ENCODE results near the gene RSKR. TPM values are rescaled to one million over a fixed set of nuclear protein-coding genes. Genes with fewer than 3 reads are reported as not detected.

RSKR gene
- total and polyA plus RNA-seq, 2 of the 4 experiments (the other 2 are of a cell fraction), result 2.2 to 6.8 TPM

- Histone ChIP-seq H3K18ac (ENCODE audit: low read depth, low read length) (no peak overlapping the region), H3K56ac (ENCODE audit: extremely low read depth, insufficient read depth, low read length) (no peak overlapping the region), H3K79me1 (ENCODE audit: low read depth in 1 of 2, low read length in 2 of 2) (peaks cover 21 to 50% of the 10 kb centered on the region in 2 experiments), H3K27me3 (ENCODE audit: control insufficient read depth, insufficient read depth, low read length) (no peaks in the 10 kb centered on the region), H3K23ac (ENCODE audit: low read depth, low read length) (no peak overlapping the region), H3K4me2 (ENCODE audit: low read depth, low read length) (no peak overlapping the region), H3K4ac (ENCODE audit: low read depth, low read length) (no peak overlapping the region), H4K5ac (ENCODE audit: low read depth, low read length) (no peak overlapping the region), H2BK120ac (ENCODE audit: low read depth, low read length) (no peak overlapping the region), H3K9me1 (ENCODE audit: insufficient read depth, low read length) (peaks cover 13% of the 10 kb centered on the region), H2BK20ac (ENCODE audit: low read depth, low read length) (no peak overlapping the region), H3K4me3 (ENCODE audit: insufficient read depth, low read depth, low read length) (no peak overlapping the region), H3K9me3 (ENCODE audit: control insufficient read depth, insufficient read depth, low read length) (no peaks in the 10 kb centered on the region), H2AK9ac (replicated peaks; ENCODE audit: low read depth, low read length, poor library complexity) (no peak overlapping the region), H3K14ac (replicated peaks; ENCODE audit: low read depth, low read length) (no peak overlapping the region), H2AK5ac (ENCODE audit: low read depth, low read length) (no peak overlapping the region), H2BK15ac (ENCODE audit: low read depth, low read length) (no peak overlapping the region), H4K91ac (ENCODE audit: insufficient read depth, low read depth, low read length) (no peak overlapping the region), H3K36me3 (ENCODE audit: control insufficient read depth, insufficient read depth, low read length) (peaks cover 7% of the 10 kb centered on the region), H4K8ac (ENCODE audit: low read depth in 2 of 2, low read length in 2 of 2) (no peak overlapping the region), H4K20me1 (ENCODE audit: insufficient read depth, low read length) (peaks cover 9% of the 10 kb centered on the region; the same call in 1 of the 2 replicates), H2AFZ (replicated peaks; ENCODE audit: low read length, poor library complexity) (no peak overlapping the region), H3K4me1 (ENCODE audit: control insufficient read depth, insufficient read depth, low read length) (peaks cover 7% of the 10 kb centered on the region), H2BK5ac (ENCODE audit: low read depth, low read length, poor library complexity, severe bottlenecking) (no peak overlapping the region), H3K9ac (ENCODE audit: low read depth, low read length) (no peak overlapping the region), H3K27ac (ENCODE audit: insufficient read depth, low read length) (no peak overlapping the region)
- ATAC-seq (ENCODE audit: low read depth), result no peak
- CTCF ChIA-PET, result no interaction called here
- dilution Hi-C loops (cut with HindIII; ENCODE audit: low sequenced_read_pairs, unreplicated experiment), result no loop called here
- intact Hi-C loops (cut with micrococcal nuclease), result no loop called here
- in situ Hi-C loops (cut with MboI; ENCODE audit: low sequenced_read_pairs), result no loop called here
- no peak for DNase-seq
- 90% methylated on average over 3 of the region's 3 CpGs; no CpG with 5 or more reads in 1 of the 2 experiments for WGBS, 2 experiments (ENCODE audit: extremely low coverage in 2 of 2, insufficient read length in 1 of 2)
- BruUV-seq (replicated peaks), result no TSS peak
- no peak for TF ChIP-seq SMC3 (IDR thresholded peaks at IDR 0.05; ENCODE audit: low read depth, low read length)
- no peak for TF ChIP-seq MXI1 (IDR thresholded peaks at IDR 0.05; ENCODE audit: borderline replicate concordance, low read depth, low read length)
- no peak for TF ChIP-seq NFE2L2 (IDR thresholded peaks at IDR 0.05; ENCODE audit: low read depth, low read length)
- no peak for TF ChIP-seq BHLHE40 (IDR thresholded peaks at IDR 0.05; ENCODE audit: low read depth, low read length)
- no peak for TF ChIP-seq CEBPB (IDR thresholded peaks at IDR 0.05; ENCODE audit: low read depth, low read length)
- TF ChIP-seq, protein P1, sequence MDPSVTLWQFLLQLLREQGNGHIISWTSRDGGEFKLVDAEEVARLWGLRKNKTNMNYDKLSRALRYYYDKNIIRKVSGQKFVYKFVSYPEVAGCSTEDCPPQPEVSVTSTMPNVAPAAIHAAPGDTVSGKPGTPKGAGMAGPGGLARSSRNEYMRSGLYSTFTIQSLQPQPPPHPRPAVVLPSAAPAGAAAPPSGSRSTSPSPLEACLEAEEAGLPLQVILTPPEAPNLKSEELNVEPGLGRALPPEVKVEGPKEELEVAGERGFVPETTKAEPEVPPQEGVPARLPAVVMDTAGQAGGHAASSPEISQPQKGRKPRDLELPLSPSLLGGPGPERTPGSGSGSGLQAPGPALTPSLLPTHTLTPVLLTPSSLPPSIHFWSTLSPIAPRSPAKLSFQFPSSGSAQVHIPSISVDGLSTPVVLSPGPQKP (IDR thresholded peaks at IDR 0.05; ENCODE audit: borderline replicate concordance, low read depth, low read length), result no peak
- TF ChIP-seq, protein P2, sequence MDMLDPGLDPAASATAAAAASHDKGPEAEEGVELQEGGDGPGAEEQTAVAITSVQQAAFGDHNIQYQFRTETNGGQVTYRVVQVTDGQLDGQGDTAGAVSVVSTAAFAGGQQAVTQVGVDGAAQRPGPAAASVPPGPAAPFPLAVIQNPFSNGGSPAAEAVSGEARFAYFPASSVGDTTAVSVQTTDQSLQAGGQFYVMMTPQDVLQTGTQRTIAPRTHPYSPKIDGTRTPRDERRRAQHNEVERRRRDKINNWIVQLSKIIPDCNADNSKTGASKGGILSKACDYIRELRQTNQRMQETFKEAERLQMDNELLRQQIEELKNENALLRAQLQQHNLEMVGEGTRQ (IDR thresholded peaks at IDR 0.05; ENCODE audit: low read depth, low read length), result no peak
- TF ChIP-seq RFX5 (IDR thresholded peaks at IDR 0.05; ENCODE audit: low read depth, low read length), result no peak
- POLR2A ChIA-PET (ENCODE audit: unreplicated experiment), result no interaction called here
These were observed 46.4 kb downstream of the RSKR start for GRCh38 chr17:28567604-28568003.
